Natural killer cell treated with Interleukin-12 subunit alpha and Interleukin-12 subunit beta and Interleukin-15 and Interleukin-18, amount 100 ng/mL, for 72 hours (primary cell): ENCODE measurements around the gene SLC6A13. TPM values are rescaled to one million over a fixed set of nuclear protein-coding genes. Genes with fewer than 3 reads are reported as not detected.
A peak's percentile ranks its signal among the peaks of the same experiment; 100 is the strongest.
"Not testable (repeated sequence)": the region's sequence is repeated elsewhere in the genome, so short reads cannot be mapped to it uniquely, and the experiment has no call there.

Experiments used
- ATAC-seq, 2 donors: fragments of 150-1000 bp; cut with Tn5 transposase in 1 of 2; sonication (Bioruptor Pico), chemical (Tn5 transposase) in 1 of 2; 2 replicates each; pipeline ENCODE4 v1.10.0; 2021
- DNase-seq: peaks from one replicate; pipeline ENCODE4 v3.0.0; 2022; ENCODE audit warnings: low spot score
- H3K27ac Mint-ChIP-seq, 2 donors: 1 replicate in 1 of 2; 2 replicates in 1 of 2; pipeline ENCODE4 v1.8.0; 2022; ENCODE audit warnings: mixed read lengths in 2 of 2, mild to moderate bottlenecking in 1 of 2, moderate library complexity in 1 of 2
- H3K27me3 Mint-ChIP-seq, 2 donors: 1 replicate in 1 of 2; 2 replicates in 1 of 2; pipeline ENCODE4 v1.8.0; 2022; ENCODE audit warnings: mixed read lengths in 2 of 2
- H3K36me3 Mint-ChIP-seq: one replicate; pipeline ENCODE4 v1.8.0; 2022; ENCODE audit warnings: mixed read lengths
- H3K4me1 Mint-ChIP-seq, 2 donors: 1 replicate in 1 of 2; 2 replicates in 1 of 2; pipeline ENCODE4 v1.8.0; 2022; ENCODE audit warnings: low read depth in 2 of 2, mixed read lengths in 2 of 2, mild to moderate bottlenecking in 1 of 2
- H3K4me3 Mint-ChIP-seq: one replicate; pipeline ENCODE4 v1.8.0; 2022; ENCODE audit warnings: mixed read lengths
- H3K9me3 Mint-ChIP-seq: 2 replicates; pipeline ENCODE4 v1.8.0; 2022; ENCODE audit warnings: mixed read lengths
- total RNA-seq, 2 donors: library from RNA; stranded (reverse); gene quantifications; one replicate each; pipeline ENCODE4 v1.2.3, GENCODE V29; 2022

Gene SLC6A13
- total RNA-seq, 2 donors from 2014 or later = 0.92 to 1.9 TPM

DNA sequence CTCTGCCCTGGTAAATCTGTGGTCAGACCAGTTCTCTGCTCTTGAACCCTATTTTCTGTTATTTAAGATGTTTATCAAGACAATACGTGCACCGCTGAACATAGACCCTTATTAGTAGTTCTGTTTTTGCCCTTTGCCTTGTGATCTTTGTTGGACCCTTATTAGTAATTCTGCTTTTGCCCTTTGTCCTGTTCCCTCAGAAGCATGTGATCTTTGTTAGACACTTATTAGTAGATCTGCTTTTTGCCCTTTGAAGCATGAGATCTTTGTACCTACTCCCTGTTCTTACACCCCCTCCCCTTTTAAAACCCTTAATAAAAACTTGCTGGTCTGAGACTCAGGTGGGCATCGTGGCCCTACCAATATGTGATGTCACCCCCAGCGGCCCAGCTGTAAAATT is 26.7 kb downstream of the SLC6A13 start:
- H3K27ac Mint-ChIP-seq, H3K4me3 Mint-ChIP-seq, H3K9me3 Mint-ChIP-seq, H3K4me1 Mint-ChIP-seq, ATAC-seq, H3K36me3 Mint-ChIP-seq, DNase-seq, H3K27me3 Mint-ChIP-seq: not testable (repeated sequence)

- Mint-ChIP-seq H3K36me3 (peaks cover 8% of the 10 kb centered on the region), H3K4me3 (no peak overlapping the region), H3K4me1 (peaks cover 0 to 3% of the 10 kb centered on the region in 2 donors), H3K9me3 (peaks cover 8% of the 10 kb centered on the region), H3K27ac (no peak overlapping the region), H3K27me3 (peaks cover 8 to 9% of the 10 kb centered on the region in 2 donors)
- DNase-seq (no peak), ATAC-seq (no peak)
These were observed 27.7 kb downstream of the SLC6A13 start for GRCh38 chr12:234891-235415.

DNA sequence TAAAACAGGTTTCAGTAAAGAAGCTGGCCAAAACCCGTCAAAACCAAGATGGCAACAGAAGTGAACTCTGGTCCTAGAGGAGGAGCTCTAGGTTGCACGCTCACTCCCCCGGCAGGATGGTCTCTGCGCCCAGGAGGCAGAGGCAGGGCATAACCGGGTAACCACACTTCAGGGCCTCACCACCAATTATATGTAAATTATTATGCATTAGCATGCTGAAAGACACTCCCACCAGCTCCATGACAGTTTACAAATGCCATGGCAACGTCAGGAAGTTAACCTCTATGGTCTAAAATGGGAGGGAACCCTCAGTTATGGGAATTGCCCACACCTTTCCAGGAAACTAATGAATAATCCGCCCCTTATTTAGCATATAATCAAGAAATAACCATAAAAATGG is 28.6 kb downstream of the SLC6A13 start:
- Mint-ChIP-seq H3K4me1 (peaks cover 0 to 3% of the 10 kb centered on the region in 2 donors), H3K27me3 (peaks cover 2 to 7% of the 10 kb centered on the region in 2 donors), H3K4me3 (no peak overlapping the region), H3K27ac (no peak overlapping the region), H3K36me3 (peaks cover 8% of the 10 kb centered on the region), H3K9me3 (peaks cover 8% of the 10 kb centered on the region)
- no peak for DNase-seq
- ATAC-seq = no peak

DNA sequence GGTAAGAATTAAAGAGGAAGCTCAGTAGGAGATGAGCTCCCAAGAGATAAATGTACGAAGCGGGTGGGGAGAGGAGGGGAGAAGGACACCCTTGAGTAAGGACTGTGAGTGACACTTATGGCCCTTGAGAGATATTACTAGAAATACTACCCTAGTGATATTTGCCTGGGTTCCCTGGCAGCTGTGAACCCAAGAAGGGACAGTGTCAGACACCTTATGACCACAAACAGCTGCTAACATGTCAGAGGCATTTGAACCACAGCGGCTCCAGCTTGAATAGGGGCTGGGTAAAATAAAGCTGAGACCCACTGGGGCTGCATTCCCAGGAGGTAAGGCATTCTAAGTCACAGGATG is 29.0 kb downstream of the SLC6A13 start:
- H3K36me3 Mint-ChIP-seq = peaks cover 8% of the 10 kb centered on the region
- H3K27ac Mint-ChIP-seq = no peak overlapping the region
- peaks cover 8% of the 10 kb centered on the region for H3K9me3 Mint-ChIP-seq
- peaks cover 0 to 3% of the 10 kb centered on the region in 2 donors for H3K4me1 Mint-ChIP-seq
- ATAC-seq (peak in 1 of 2 donors; percentile 7), DNase-seq (no peak)
- H3K4me3 Mint-ChIP-seq = no peak overlapping the region
- peaks cover 4 to 10% of the 10 kb centered on the region in 2 donors for H3K27me3 Mint-ChIP-seq

DNA sequence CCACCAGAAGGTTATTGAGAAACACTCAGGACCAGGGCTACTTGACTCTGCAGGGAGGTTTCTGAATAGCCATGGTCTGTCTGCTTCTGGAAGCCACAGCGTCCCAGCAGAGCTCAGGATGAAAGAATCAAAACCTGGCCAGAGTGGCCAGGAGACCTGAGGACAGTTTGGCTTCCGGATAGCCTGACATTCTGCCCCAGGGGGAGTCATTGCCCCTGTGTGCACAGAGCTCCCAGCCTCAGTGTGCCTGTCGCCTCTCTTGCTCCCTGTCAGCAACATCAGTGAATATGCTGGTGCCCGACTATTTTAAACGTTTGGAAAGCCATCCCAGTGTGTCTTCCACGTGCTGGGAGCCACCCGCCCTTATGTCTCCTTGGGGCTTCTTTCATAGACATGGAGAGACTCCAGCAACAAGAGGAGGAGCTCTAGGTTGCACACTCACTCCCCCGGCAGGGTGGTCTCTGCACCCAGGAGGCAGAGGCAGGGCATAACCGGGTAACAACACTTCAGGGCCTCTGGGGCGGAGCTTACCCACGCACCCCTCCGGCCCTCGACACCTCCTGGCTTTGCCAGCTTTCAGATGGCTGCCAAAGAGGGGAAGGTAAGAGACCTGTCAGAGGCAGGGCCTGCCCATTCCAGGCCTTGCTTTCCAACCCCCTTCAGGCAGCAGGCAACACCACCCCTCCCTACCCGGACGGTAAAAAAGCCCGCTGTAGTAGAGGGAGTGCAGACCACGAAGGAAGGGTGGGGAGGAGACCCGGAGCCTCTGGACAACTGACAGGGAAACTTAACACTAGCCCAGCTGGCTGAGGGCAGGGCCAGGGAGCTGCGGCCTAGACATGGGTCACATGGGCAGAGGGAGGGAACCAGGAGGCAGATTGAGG is 29.7 kb downstream of the SLC6A13 start:
- Mint-ChIP-seq H3K9me3 (peaks cover 8% of the 10 kb centered on the region), H3K36me3 (peaks cover 8% of the 10 kb centered on the region), H3K27me3 (peaks cover 6 to 12% of the 10 kb centered on the region in 2 donors), H3K27ac (no peak overlapping the region), H3K4me3 (no peak overlapping the region), H3K4me1 (peaks cover 0 to 3% of the 10 kb centered on the region in 2 donors)
- ATAC-seq = peak in 1 of 2 donors; percentile 21
- DNase-seq = no peak

DNA sequence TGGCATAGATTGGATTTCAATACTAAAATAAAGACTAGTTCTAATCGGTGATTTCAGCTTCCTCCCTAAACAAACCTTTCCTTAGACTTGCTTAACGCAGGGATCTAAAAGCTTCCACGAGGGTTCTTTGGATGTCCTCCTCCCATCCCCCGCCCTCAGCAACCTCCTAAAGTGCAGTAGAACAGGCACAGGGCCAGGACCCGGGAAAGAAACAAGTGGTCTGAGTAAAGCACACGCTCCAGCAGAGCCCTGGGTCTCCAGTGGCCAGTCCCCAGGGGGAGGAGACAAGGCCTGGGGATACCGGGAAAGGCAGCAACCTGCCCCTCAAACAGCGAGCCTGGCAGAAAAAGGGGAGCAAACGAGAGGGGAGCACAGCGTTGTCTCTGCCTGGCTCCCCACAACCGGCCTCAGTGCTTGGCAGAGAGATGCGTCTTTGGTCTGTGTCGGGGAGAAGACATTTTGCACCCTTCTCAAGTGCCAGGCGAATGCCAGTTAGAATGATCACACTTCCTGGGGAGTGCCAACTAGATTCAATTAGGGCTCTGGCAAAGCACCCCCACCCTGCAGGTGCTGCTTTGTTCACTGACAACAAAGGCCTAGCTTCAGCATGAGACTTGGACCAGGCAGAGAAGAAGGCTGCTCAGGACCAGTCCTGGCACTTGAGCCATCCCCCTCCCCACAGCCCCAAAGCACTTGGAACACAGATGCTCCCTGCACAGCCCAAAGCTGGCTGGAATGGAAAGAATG is 31.5 kb downstream of the SLC6A13 start:
- Mint-ChIP-seq H3K9me3 (peaks cover 3% of the 10 kb centered on the region), H3K4me1 (peaks cover 0 to 3% of the 10 kb centered on the region in 2 donors), H3K27me3 (peaks cover 13 to 14% of the 10 kb centered on the region in 2 donors), H3K27ac (no peak overlapping the region), H3K4me3 (no peak overlapping the region), H3K36me3 (peaks cover 3% of the 10 kb centered on the region)
- DNase-seq = no peak
- ATAC-seq = no peak

DNA sequence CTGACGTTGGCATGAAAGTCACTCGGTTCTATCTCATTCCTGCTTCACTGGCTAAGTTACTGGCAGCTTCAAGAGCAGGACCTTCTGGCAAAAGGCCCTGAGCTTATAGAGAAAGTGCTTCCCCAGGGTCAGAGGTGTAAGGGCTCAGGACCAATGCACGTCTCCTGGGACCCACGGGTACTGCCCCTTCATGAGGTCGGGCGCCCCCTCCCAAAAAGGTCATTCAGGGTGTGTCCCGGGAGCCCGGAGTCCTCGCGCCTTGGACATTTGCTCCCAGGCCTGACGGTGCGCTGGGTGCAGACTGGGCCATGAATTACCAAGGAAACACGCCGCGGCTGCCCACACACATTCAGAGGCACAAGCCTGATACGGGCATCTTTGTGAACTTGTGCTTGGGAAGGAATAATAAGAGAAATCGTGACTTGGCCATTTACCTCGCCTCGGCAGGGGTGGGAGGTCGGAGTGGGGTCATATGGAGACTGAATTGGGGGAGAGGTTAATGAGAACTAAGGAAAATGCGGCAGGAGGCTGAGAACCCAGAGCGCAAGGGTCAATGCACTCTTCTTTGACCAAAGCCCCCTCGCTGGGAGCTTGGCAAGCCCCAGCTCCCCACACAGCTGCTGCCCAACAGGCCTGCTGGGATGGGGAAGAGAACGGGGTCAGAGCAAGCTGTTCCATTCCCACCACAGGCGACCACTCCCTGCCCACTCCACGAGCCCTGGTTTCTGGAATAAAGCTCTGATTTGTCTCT is 33.0 kb downstream of the SLC6A13 start:
- DNase-seq (no peak), ATAC-seq (no peak)
- Mint-ChIP-seq H3K27ac (no peak overlapping the region), H3K9me3 (no peaks in the 10 kb centered on the region), H3K36me3 (no peaks in the 10 kb centered on the region), H3K27me3 (peaks cover 13 to 14% of the 10 kb centered on the region in 2 donors), H3K4me3 (no peak overlapping the region), H3K4me1 (peaks cover 0 to 3% of the 10 kb centered on the region in 2 donors)

DNA sequence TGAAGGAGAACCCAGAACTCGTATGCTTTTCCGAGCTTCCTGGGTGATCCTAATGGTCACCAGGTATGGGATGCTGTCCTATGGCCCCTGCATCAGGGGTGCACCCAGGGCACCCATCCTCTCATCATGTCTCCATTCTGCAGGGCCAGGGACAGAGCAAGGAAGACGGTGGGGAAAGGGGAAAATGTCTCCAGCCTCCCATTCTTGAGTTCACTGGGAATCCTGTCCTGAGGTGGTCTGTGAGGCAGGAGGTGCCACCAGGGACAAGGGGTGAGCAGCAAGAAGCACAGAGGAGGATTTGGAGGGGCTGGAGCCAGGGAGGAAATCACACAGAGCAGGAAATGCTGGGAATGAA is 33.8 kb downstream of the SLC6A13 start:
- DNase-seq (no peak), ATAC-seq (no peak)
- peaks cover 0 to 3% of the 10 kb centered on the region in 2 donors for H3K4me1 Mint-ChIP-seq
- H3K27ac Mint-ChIP-seq = no peak overlapping the region
- no peaks in the 10 kb centered on the region for H3K9me3 Mint-ChIP-seq
- no peak overlapping the region for H3K4me3 Mint-ChIP-seq
- H3K36me3 Mint-ChIP-seq = no peaks in the 10 kb centered on the region
- H3K27me3 Mint-ChIP-seq = peaks cover 13 to 14% of the 10 kb centered on the region in 2 donors

DNA sequence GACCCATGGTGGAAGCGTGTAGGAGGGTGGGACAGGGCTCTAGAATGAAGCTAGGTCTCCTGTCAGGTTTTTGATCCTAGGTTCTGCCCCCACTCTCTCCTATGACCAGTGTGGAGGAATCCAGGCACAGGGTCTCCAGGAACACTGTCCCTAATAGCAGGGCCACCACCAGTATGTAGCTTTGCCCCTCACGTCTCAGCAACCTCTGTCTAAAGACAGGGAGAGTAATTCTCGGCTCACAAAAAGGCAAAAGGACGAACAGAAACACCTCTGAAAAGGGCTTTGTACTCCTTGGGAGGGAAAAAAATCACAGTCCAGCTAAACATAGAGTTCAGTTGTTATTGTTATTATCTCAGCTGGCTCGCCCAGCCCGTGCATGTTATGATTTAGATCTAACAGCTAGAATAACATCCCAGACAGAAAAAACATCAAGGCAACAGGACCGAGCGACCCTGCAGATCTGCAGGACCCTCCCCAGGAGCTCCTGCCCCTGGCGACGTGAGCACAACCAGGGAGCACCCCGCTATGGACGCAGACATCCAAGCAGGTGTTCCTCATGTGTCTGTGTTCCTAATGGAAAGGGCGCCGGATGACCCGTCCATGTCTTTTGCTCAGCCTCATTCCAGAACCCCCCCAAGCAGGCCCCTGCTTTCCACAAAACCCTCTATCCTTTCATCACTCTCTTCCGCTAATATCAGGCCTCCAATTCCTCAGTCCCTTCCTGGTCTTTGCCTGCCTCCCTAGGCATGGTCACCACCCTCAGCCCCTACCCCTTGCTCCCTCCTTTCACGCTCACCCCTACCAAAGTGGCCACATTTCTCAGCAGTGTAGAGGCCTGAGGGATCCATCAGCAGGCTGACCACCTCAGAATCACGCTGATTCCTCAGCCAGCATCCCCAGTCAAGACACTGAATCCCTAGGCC is 34.5 kb downstream of the SLC6A13 start:
- H3K4me3 Mint-ChIP-seq = no peak overlapping the region
- H3K27ac Mint-ChIP-seq = no peak overlapping the region
- no peaks in the 10 kb centered on the region for H3K4me1 Mint-ChIP-seq
- H3K36me3 Mint-ChIP-seq = no peaks in the 10 kb centered on the region
- peaks cover 13 to 14% of the 10 kb centered on the region in 2 donors for H3K27me3 Mint-ChIP-seq
- H3K9me3 Mint-ChIP-seq = no peaks in the 10 kb centered on the region
- DNase-seq (no peak), ATAC-seq (no peak)

GRCh38 chr12:227286-227915 is 35.2 kb downstream of the SLC6A13 start:
- Mint-ChIP-seq H3K27ac (no peak overlapping the region), H3K9me3 (no peaks in the 10 kb centered on the region), H3K27me3 (peaks cover 13 to 14% of the 10 kb centered on the region in 2 donors), H3K4me3 (no peak overlapping the region), H3K36me3 (no peaks in the 10 kb centered on the region), H3K4me1 (no peaks in the 10 kb centered on the region)
- ATAC-seq (no peak), DNase-seq (no peak)

DNA sequence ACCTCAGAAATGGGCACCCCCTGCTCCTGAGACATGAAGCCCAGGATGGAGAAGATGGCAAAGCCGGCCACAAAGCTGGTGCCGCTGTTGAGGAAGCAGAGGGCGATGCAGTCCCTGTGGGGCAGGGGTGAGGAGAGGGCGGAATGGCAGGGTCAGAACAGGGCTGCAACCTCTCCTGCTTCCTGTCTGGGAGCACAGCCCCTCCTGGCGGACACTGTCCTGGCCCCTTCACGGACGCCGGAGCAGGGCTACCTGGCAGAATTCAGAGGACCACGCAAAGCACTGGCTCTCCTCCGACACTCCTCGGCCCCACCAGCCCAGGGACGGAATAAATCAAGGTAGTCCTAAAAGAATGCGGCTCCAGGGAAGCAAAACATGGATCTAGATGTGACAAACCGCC is 36.2 kb downstream of the SLC6A13 start:
- peaks cover 13 to 14% of the 10 kb centered on the region in 2 donors for H3K27me3 Mint-ChIP-seq
- no peaks in the 10 kb centered on the region for H3K4me1 Mint-ChIP-seq
- H3K4me3 Mint-ChIP-seq = no peak overlapping the region
- no peaks in the 10 kb centered on the region for H3K9me3 Mint-ChIP-seq
- DNase-seq (no peak), ATAC-seq (no peak)
- H3K27ac Mint-ChIP-seq = no peak overlapping the region
- H3K36me3 Mint-ChIP-seq = no peaks in the 10 kb centered on the region

DNA sequence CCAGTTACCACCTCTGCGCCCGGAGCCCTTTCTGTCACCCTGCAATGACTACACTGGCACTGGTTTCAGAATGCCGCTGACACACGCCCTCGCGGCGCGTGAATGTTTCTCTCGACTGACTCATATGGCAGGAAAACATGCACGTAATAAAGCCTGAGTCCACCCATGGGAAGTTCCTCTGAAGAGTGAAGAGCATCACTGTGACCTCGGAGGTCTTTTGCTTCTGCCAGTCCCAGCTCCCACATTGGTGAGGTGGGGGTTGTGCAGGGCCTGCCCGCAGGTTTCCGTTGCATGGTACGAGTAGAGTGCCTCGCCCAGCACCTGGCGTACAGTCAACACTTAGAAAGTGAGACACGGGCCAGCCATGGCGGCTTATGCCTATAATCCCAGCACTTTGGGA is 37.6 kb downstream of the SLC6A13 start:
- no peak for ATAC-seq
- Mint-ChIP-seq H3K36me3 (no peaks in the 10 kb centered on the region), H3K4me1 (no peaks in the 10 kb centered on the region), H3K4me3 (no peak overlapping the region), H3K27me3 (peaks cover 12 to 13% of the 10 kb centered on the region in 2 donors), H3K9me3 (no peaks in the 10 kb centered on the region), H3K27ac (no peak overlapping the region)
- DNase-seq = no peak
